HG02588 (cell line): ENCODE data around the gene MUC4.

Experiments used
- ATAC-seq: cut with Tn5 transposase; IDR thresholded peaks from one replicate; pipeline ENCODE4 v1.9.1; 2021; ENCODE audit warnings: mild to moderate bottlenecking, moderate library complexity; ENCODE audit not compliant: unreplicated experiment

The MUC4 gene

GRCh38 chr3:195763843-195764825, 47.6 kb downstream of the MUC4 start:
- no peak for ATAC-seq

GRCh38 chr3:195763076-195763830, 48.5 kb downstream of the MUC4 start:
- no peak for ATAC-seq

- ATAC-seq, result no peak
Observed at GRCh38 chr3:195762611-195763010, 49.1 kb downstream of the MUC4 start.

- no peak for ATAC-seq
Observed at GRCh38 chr3:195762249-195762585, 49.5 kb downstream of the MUC4 start.

- ATAC-seq, result no peak
Observed at GRCh38 chr3:195761567-195762248, 50.0 kb downstream of the MUC4 start.

- ATAC-seq, result no peak
Observed at GRCh38 chr3:195761123-195761566, 50.6 kb downstream of the MUC4 start.

GRCh38 chr3:195760345-195761122, 51.2 kb downstream of the MUC4 start:
- ATAC-seq, result no peak

GRCh38 chr3:195758721-195759353, 52.9 kb downstream of the MUC4 start:
- no peak for ATAC-seq

GRCh38 chr3:195757827-195758226, 53.9 kb downstream of the MUC4 start:
- no peak for ATAC-seq

- no peak for ATAC-seq
Observed at GRCh38 chr3:195757438-195757770, 54.3 kb downstream of the MUC4 start.

- no peak for ATAC-seq
Observed at GRCh38 chr3:195755791-195756676, 55.7 kb downstream of the MUC4 start.

GRCh38 chr3:195755391-195755790, 56.3 kb downstream of the MUC4 start:
- ATAC-seq, result no peak

GRCh38 chr3:195754906-195755305, 56.8 kb downstream of the MUC4 start:
- no peak for ATAC-seq

GRCh38 chr3:195754141-195754540, 57.6 kb downstream of the MUC4 start:
- ATAC-seq, result no peak

GRCh38 chr3:195753581-195753980, 58.1 kb downstream of the MUC4 start:
- ATAC-seq, result no peak

- no peak for ATAC-seq
Observed at GRCh38 chr3:195752546-195753331, 59.0 kb downstream of the MUC4 start.

GRCh38 chr3:195752066-195752465, 59.7 kb downstream of the MUC4 start:
- ATAC-seq, result no peak

GRCh38 chr3:195751560-195751959, 60.2 kb downstream of the MUC4 start:
- ATAC-seq, result no peak
